Epithelial cell of esophagus (primary cell): ENCODE measurements around the gene PLEKHG2.
"Not testable (repeated sequence)": the region's sequence is repeated elsewhere in the genome, so short reads cannot be mapped to it uniquely, and the experiment has no call there.

Experiments used
- DNase-seq: peaks from one replicate; pipeline ENCODE4 v3.0.0; 2010; ENCODE audit warnings: low read depth
- H3K4me3 ChIP-seq: 2 replicates; pipeline ENCODE4 v1.5.1; 2011; ENCODE audit warnings: mild to moderate bottlenecking, low read length, control low read depth
- CTCF ChIP-seq: IDR thresholded peaks from 2 replicates; pipeline ENCODE4 v1.5.1; 2011; ENCODE audit warnings: low read depth, mild to moderate bottlenecking, low read length, control low read depth, inconsistent platforms; ENCODE audit not compliant: insufficient read depth; ENCODE audit errors: missing control alignments

The PLEKHG2 gene

DNA sequence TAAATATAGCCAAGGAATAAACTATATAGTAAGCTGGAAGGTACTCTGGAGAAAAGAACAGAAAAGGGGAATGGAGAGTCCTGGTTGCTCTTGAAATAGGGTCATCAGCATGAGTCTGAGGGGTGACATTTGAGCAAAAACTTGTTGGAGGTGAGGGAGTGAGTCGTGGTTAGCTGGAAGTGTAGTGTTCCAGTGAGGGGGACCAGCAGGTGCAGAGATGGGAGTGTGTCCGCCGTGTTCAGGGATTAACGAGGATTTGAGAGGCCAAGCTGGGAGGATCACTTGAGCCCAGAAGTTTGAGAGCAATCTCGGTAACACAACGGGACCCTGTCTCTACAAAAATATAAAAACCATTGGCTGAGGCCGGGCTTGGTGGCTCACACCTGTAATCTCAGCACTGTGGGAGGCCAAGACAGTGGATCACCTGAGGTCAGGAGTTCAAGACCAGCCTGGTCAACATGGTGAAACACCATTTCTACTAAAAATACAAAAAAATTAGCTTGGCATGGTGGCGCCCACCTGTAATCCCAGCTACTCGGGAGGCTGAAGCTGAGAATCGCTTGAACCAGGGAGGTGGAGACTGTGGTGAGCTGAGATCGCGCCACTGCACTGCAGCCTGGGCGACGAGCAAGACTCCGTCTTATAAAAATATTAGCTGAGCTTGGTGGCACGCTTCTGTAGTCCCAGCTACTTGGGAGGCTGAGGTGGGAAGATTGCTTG, 34.1 kb downstream of the PLEKHG2 start:
- DNase-seq, result no peak
- no peak for TF ChIP-seq CTCF
- H3K4me3 ChIP-seq, result peak overlapping the region; percentile 97

DNA sequence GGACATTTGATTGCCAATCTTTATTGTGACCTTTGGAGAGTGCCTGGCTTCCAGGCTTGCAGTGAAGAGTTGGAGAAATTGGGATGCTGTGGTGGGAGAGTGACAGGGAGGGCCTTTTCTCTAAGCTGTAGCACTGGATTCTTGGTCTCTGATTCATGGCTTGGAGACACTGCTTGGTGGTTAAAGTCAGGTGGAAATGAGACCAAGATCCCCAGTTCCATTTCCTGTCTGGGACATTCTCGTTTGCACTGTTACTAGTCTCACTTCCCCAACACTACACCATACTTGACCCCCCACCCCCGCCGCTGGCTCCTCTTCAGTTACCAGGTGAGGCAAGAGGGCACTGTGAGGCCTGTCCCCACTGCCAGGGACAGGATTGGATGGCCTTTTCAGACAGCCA, 35.8 kb downstream of the PLEKHG2 start:
- no peak for TF ChIP-seq CTCF
- no peak overlapping the region for H3K4me3 ChIP-seq
- peak; percentile 64 for DNase-seq

- no peak for DNase-seq
- H3K4me3 ChIP-seq, result no peak overlapping the region
- no peak for TF ChIP-seq CTCF
Measured at GRCh38 chr19:39449116-39449797, 36.8 kb downstream of the PLEKHG2 start.

DNA sequence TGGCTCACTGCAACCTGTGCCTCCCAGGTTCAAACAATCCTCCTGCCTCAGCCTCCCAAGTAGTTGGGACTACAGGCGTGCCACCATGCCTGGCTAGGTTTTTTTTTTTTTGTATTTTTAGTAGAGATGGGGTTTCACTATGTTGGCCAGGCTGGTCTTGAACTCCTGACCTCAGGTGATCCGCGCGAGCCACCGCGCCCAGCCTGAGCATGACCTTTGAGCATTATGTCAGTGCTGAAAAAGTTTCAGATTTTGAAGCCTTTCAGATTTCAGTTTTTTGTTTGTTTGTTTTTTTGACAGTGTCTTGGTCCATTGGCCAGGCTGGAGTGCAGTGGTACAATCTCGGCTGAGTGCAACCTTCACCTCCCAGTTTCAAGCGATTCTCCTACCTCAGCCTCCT, 38.8 kb downstream of the PLEKHG2 start:
- not testable (repeated sequence) for DNase-seq, H3K4me3 ChIP-seq

- no peak overlapping the region for H3K4me3 ChIP-seq
- DNase-seq, result no peak
- no peak for TF ChIP-seq CTCF
Measured at GRCh38 chr19:39463403-39463802, 50.9 kb downstream of the PLEKHG2 start.

DNA sequence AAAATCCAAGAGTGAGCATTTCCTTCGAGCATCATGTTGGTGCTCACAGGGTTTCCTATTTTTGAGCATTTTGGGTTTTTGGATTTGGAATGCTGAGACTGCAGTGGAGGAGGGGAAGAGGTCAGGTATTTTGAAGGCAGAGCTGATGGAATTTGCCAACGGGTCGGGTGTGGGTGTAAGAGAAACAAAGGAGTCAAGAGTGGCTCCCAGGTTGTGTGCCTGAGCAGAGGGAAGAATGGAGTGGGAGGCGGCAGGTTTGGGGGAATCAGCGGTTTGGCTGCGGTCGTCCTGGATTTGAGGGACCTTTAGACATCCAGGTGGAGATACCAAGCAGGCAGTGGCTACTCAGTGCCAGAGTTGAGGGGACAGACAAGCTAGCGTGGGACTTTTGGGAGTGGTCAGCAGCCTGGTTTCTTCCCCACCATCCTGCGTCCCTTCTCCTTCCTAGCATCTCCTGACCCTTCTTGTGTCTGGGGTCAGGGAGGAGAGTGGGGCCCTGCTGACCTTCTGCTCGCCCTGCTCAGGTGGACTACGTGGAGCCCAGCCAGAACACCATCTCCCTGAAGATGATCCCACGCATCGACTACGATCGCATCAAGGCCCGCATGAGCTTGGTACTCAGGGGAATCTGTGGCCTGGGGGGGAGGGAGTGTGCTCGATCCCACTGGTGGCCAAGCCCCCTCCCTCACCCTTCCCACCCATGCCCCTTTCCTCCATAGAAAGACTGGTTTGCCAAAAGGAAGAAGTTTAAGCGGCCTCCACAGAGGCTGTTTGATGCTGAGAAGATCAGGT, 53.7 kb downstream of the PLEKHG2 start:
- no peak for DNase-seq
- no peak for TF ChIP-seq CTCF
- H3K4me3 ChIP-seq, result no peak overlapping the region

GRCh38 chr19:39467941-39468340, 55.5 kb downstream of the PLEKHG2 start:
- TF ChIP-seq CTCF, result no peak

More at GRCh38 chr19:39467941-39468340, 55.5 kb downstream of the PLEKHG2 start:
- no peak overlapping the region for H3K4me3 ChIP-seq
- no peak for DNase-seq
